Upper lobe of left lung (tissue), 4 donors: ENCODE results near the gene ADAMTS14.

Experiments used
- EP300 ChIP-seq, 4 donors: sonication (generic); formaldehyde crosslinking; IDR thresholded peaks; one replicate each; pipeline ENCODE4 v1.5.1; 2017; ENCODE audit warnings: antibody characterized with exemption in 4 of 4, control low read depth in 2 of 4
- POLR2A ChIP-seq, 4 donors: fragments of 450-650 bp; IDR thresholded peaks; one replicate each; pipeline ENCODE4 v1.5.1; 2016 to 2017; ENCODE audit warnings: antibody characterized with exemption in 4 of 4, mild to moderate bottlenecking in 2 of 4
- POLR2AphosphoS5 ChIP-seq, 2 donors: sonication (generic); formaldehyde crosslinking; IDR thresholded peaks; one replicate each; pipeline ENCODE4 v1.5.1; 2017; ENCODE audit warnings: antibody characterized with exemption in 2 of 2
- TF ChIP-seq, protein P1 (sequence below), 6 experiments: fragments of 450-650 bp in 4 of 6; fragments of 200-600 bp in 2 of 6; sonication (generic) in 2 of 6; IDR thresholded peaks; one replicate each; pipeline ENCODE4 v1.5.1; 2016 to 2019; ENCODE audit warnings: antibody characterized with exemption in 6 of 6

DNA sequence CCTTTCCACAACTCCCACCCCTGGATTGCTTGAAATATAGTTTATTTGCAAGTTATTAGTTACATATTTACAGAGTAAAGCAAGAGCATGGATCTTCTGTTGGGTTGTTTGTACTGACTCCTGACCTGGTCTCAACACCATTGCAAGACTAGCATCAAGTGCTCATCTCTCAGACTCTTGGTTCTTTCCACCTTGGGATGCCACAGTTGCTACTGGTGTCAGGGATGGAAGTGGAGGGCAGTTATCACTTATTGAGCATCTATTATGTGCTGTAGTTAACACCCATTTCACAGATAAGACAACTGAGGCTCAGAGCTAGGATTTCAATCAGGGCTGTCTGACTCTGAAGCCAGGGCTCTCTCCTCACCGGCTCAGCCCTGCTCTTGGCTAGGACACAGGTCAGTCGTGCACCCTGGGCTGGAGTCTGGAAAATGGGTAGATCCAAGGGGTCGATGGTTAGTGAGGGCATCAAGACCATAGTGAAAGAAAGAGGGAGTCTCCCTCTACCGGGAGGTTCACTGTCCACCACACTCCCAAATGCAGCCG lies 614 bp upstream of the ADAMTS14 start:
- TF ChIP-seq, protein P1, sequence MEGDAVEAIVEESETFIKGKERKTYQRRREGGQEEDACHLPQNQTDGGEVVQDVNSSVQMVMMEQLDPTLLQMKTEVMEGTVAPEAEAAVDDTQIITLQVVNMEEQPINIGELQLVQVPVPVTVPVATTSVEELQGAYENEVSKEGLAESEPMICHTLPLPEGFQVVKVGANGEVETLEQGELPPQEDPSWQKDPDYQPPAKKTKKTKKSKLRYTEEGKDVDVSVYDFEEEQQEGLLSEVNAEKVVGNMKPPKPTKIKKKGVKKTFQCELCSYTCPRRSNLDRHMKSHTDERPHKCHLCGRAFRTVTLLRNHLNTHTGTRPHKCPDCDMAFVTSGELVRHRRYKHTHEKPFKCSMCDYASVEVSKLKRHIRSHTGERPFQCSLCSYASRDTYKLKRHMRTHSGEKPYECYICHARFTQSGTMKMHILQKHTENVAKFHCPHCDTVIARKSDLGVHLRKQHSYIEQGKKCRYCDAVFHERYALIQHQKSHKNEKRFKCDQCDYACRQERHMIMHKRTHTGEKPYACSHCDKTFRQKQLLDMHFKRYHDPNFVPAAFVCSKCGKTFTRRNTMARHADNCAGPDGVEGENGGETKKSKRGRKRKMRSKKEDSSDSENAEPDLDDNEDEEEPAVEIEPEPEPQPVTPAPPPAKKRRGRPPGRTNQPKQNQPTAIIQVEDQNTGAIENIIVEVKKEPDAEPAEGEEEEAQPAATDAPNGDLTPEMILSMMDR (IDR thresholded peaks at IDR 0.05), result no peak
- TF ChIP-seq EP300 (IDR thresholded peaks at IDR 0.05) (no peak), POLR2A (IDR thresholded peaks at IDR 0.05) (no peak), POLR2AphosphoS5 (IDR thresholded peaks at IDR 0.05) (no peak)
